ENCODE results near the gene STAT5B. TPM values are rescaled to one million over a fixed set of nuclear protein-coding genes. Genes with fewer than 3 reads are reported as not detected.

STAT5B gene
- total and polyA plus RNA-seq, 9 of the 15 experiments (the other 6 are each of a cell fraction or from before 2014, with no cell fraction given), result 20.8 to 176 (median 92.4) TPM

DNA sequence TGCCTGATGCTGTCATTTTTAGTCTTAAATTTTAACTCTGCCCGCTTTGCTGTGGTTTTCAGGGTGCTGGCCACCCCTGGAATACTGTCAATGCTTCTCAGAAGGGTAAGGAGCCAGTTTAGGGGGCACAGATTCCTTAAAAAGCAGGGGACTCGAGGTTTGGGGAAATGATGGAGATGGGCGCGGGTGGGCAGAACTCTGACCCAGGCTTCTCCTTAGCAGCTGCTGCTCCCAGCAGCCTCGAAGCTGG, 35.8 kb upstream of the STAT5B start (continued):
- TF ChIP-seq, protein P1, sequence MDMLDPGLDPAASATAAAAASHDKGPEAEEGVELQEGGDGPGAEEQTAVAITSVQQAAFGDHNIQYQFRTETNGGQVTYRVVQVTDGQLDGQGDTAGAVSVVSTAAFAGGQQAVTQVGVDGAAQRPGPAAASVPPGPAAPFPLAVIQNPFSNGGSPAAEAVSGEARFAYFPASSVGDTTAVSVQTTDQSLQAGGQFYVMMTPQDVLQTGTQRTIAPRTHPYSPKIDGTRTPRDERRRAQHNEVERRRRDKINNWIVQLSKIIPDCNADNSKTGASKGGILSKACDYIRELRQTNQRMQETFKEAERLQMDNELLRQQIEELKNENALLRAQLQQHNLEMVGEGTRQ (CRISPR knock-in tag; IDR thresholded peaks at IDR 0.05), result no peak
- TF ChIP-seq TAF7 (tag; IDR thresholded peaks at IDR 0.05) (no peak), TEAD2 (tag; IDR thresholded peaks at IDR 0.05) (0 out of 2 replicates have a peak, but pooled peaks have one; percentile 12), OTX1 (CRISPR knock-in tag; IDR thresholded peaks at IDR 0.05) (no peak), PURB (CRISPR knock-in tag; IDR thresholded peaks at IDR 0.05; ENCODE audit: low read depth) (no peak), WHSC1 (IDR thresholded peaks at IDR 0.05; ENCODE audit: low read length) (no peak), NFRKB (IDR thresholded peaks at IDR 0.05; ENCODE audit: low read depth) (peak; percentile 42; the same call in 1 of the 2 replicates), ZNF121 (CRISPR knock-in tag; conservative IDR thresholded peaks at IDR 0.05) (no peak), POLR3A (IDR thresholded peaks at IDR 0.05; ENCODE audit: borderline replicate concordance, extremely low read depth, insufficient read depth, insufficient read length) (no peak), ZBTB7A (IDR thresholded peaks at IDR 0.05; ENCODE audit: borderline replicate concordance, control insufficient read depth, low read depth, low read length) (no peak), DIDO1 (tag; IDR thresholded peaks at IDR 0.05; ENCODE audit: low read depth) (no peak), ZNF316 (IDR thresholded peaks at IDR 0.05) (no peak), NCOA6 (IDR thresholded peaks at IDR 0.05) (no peak), TSC22D4 (tag; IDR thresholded peaks at IDR 0.05) (no peak), HSF4 (CRISPR knock-in tag; IDR thresholded peaks at IDR 0.05; ENCODE audit: borderline replicate concordance) (no peak), ZNF239 (CRISPR knock-in tag; IDR thresholded peaks at IDR 0.05) (no peak)
- TF ChIP-seq, protein P2, sequence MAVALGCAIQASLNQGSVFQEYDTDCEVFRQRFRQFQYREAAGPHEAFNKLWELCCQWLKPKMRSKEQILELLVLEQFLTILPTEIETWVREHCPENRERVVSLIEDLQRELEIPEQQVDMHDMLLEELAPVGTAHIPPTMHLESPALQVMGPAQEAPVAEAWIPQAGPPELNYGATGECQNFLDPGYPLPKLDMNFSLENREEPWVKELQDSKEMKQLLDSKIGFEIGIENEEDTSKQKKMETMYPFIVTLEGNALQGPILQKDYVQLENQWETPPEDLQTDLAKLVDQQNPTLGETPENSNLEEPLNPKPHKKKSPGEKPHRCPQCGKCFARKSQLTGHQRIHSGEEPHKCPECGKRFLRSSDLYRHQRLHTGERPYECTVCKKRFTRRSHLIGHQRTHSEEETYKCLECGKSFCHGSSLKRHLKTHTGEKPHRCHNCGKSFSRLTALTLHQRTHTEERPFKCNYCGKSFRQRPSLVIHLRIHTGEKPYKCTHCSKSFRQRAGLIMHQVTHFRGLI (CRISPR knock-in tag; IDR thresholded peaks at IDR 0.05), result no peak
- TF ChIP-seq, protein P3, sequence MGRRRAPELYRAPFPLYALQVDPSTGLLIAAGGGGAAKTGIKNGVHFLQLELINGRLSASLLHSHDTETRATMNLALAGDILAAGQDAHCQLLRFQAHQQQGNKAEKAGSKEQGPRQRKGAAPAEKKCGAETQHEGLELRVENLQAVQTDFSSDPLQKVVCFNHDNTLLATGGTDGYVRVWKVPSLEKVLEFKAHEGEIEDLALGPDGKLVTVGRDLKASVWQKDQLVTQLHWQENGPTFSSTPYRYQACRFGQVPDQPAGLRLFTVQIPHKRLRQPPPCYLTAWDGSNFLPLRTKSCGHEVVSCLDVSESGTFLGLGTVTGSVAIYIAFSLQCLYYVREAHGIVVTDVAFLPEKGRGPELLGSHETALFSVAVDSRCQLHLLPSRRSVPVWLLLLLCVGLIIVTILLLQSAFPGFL (CRISPR knock-in tag; IDR thresholded peaks at IDR 0.05), result no peak
- TF ChIP-seq, protein P4, sequence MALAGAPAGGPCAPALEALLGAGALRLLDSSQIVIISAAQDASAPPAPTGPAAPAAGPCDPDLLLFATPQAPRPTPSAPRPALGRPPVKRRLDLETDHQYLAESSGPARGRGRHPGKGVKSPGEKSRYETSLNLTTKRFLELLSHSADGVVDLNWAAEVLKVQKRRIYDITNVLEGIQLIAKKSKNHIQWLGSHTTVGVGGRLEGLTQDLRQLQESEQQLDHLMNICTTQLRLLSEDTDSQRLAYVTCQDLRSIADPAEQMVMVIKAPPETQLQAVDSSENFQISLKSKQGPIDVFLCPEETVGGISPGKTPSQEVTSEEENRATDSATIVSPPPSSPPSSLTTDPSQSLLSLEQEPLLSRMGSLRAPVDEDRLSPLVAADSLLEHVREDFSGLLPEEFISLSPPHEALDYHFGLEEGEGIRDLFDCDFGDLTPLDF (CRISPR knock-in tag; IDR thresholded peaks at IDR 0.05), result 0 out of 2 replicates have a peak, but pooled peaks have one; percentile 52
- TF ChIP-seq, protein P5, sequence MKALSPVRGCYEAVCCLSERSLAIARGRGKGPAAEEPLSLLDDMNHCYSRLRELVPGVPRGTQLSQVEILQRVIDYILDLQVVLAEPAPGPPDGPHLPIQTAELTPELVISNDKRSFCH (CRISPR knock-in tag; IDR thresholded peaks at IDR 0.05), result no peak
- TF ChIP-seq, protein P5 (tag; IDR thresholded peaks at IDR 0.05), result 0 out of 2 replicates have a peak, but pooled peaks have one; percentile 37
- TF ChIP-seq, protein P6, sequence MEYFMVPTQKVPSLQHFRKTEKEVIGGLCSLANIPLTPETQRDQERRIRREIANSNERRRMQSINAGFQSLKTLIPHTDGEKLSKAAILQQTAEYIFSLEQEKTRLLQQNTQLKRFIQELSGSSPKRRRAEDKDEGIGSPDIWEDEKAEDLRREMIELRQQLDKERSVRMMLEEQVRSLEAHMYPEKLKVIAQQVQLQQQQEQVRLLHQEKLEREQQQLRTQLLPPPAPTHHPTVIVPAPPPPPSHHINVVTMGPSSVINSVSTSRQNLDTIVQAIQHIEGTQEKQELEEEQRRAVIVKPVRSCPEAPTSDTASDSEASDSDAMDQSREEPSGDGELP (CRISPR knock-in tag; IDR thresholded peaks at IDR 0.05; ENCODE audit: borderline replicate concordance), result no peak
- TF ChIP-seq, protein P7, sequence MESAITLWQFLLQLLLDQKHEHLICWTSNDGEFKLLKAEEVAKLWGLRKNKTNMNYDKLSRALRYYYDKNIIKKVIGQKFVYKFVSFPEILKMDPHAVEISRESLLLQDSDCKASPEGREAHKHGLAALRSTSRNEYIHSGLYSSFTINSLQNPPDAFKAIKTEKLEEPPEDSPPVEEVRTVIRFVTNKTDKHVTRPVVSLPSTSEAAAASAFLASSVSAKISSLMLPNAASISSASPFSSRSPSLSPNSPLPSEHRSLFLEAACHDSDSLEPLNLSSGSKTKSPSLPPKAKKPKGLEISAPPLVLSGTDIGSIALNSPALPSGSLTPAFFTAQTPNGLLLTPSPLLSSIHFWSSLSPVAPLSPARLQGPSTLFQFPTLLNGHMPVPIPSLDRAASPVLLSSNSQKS (CRISPR knock-in tag; IDR thresholded peaks at IDR 0.05), result no peak

Data from K562 (cell line).